H1 (cell line): ENCODE results near the gene SH2D2A.

ENCODE experiments used
- CTCF ChIP-seq, 3 experiments: IDR thresholded peaks; 1 replicate in 2 of 3; 2 replicates in 1 of 3; pipeline versions ENCODE4 v1.5.1 to v1.6.1; 2011; ENCODE audit warnings: low read length in 3 of 3, mild to moderate bottlenecking in 3 of 3, inconsistent platforms in 2 of 3, low read depth in 1 of 3, moderate library complexity in 1 of 3; ENCODE audit not compliant: insufficient read depth in 1 of 3; ENCODE audit errors: control extremely low read depth in 1 of 3
- GTF2F1 ChIP-seq: IDR thresholded peaks from 2 replicates; pipeline ENCODE4 v1.6.1; 2012; ENCODE audit warnings: low read depth, low read length, improper control_type of control experiment, borderline replicate concordance
- JUN ChIP-seq: IDR thresholded peaks from 2 replicates; pipeline ENCODE4 v1.6.1; 2011; ENCODE audit warnings: low read depth, mild to moderate bottlenecking, improper control_type of control experiment, low read length
- TF ChIP-seq, protein P1 (sequence below): IDR thresholded peaks from 2 replicates; pipeline ENCODE4 v1.6.1; 2011; ENCODE audit warnings: low read length, improper control_type of control experiment

DNA sequence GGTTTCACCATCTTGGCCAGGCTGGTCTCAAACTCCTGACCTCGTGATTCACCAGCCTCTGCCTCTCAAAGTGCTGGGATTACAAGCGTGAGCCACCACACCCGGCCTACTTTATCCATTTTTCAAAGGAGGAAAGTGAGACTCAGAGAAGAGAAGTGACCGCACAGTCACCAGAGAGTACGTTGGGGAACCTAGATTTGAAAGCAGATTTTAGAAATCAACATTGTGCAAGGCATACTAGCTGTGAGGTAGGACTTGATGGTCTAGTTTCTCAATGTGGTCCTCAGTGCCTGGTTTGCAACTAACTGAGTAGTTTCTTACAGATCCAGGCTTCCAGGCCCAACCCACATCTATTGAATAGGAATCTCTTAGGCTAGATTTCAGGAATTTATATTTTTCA, 51.0 kb downstream of the SH2D2A start:
- TF ChIP-seq GTF2F1 (no peak), JUN (no peak), CTCF (IDR thresholded peaks at IDR 0.05; ENCODE audit: control extremely low read depth in 1 of 3, insufficient read depth in 1 of 3, low read depth in 1 of 3, low read length in 3 of 3) (no peak)
- TF ChIP-seq, protein P1, sequence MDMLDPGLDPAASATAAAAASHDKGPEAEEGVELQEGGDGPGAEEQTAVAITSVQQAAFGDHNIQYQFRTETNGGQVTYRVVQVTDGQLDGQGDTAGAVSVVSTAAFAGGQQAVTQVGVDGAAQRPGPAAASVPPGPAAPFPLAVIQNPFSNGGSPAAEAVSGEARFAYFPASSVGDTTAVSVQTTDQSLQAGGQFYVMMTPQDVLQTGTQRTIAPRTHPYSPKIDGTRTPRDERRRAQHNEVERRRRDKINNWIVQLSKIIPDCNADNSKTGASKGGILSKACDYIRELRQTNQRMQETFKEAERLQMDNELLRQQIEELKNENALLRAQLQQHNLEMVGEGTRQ, result no peak
